Measurements from ENCODE around the gene POLE2. TPM values are rescaled to one million over a fixed set of nuclear protein-coding genes. Genes with fewer than 3 reads are reported as not detected.
"Not testable (repeated sequence)": the region's sequence is repeated elsewhere in the genome, so short reads cannot be mapped to it uniquely, and the experiment has no call there.

POLE2 gene
- total RNA-seq, 1 donor from 2014 or later = 0.69 TPM

- no peak overlapping the region for H3K27ac ChIP-seq (replicated peaks)
- no peaks in the 10 kb centered on the region for H3K9me3 ChIP-seq (replicated peaks)
- intact Hi-C loops (cut with micrococcal nuclease) = no loop called here
- peaks cover 57% of the 10 kb centered on the region for H3K4me1 ChIP-seq
- H3K36me3 ChIP-seq = peaks cover 31% of the 10 kb centered on the region
- no peak overlapping the region for H3K4me3 ChIP-seq
- DNase-seq = no peak
- TF ChIP-seq, protein P1, sequence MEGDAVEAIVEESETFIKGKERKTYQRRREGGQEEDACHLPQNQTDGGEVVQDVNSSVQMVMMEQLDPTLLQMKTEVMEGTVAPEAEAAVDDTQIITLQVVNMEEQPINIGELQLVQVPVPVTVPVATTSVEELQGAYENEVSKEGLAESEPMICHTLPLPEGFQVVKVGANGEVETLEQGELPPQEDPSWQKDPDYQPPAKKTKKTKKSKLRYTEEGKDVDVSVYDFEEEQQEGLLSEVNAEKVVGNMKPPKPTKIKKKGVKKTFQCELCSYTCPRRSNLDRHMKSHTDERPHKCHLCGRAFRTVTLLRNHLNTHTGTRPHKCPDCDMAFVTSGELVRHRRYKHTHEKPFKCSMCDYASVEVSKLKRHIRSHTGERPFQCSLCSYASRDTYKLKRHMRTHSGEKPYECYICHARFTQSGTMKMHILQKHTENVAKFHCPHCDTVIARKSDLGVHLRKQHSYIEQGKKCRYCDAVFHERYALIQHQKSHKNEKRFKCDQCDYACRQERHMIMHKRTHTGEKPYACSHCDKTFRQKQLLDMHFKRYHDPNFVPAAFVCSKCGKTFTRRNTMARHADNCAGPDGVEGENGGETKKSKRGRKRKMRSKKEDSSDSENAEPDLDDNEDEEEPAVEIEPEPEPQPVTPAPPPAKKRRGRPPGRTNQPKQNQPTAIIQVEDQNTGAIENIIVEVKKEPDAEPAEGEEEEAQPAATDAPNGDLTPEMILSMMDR (IDR thresholded peaks at IDR 0.05; ENCODE audit: borderline replicate concordance) = no peak
- H3K27me3 ChIP-seq (ENCODE audit: low read depth) = no peaks in the 10 kb centered on the region
Observed at GRCh38 chr14:49623387-49623786, 64.6 kb downstream of the POLE2 start.

GRCh38 chr14:49622022-49622607 lies 65.9 kb downstream of the POLE2 start:
- intact Hi-C loops (cut with micrococcal nuclease) = no loop called here
- H3K27ac ChIP-seq (replicated peaks) = no peak overlapping the region

GRCh38 chr14:49621114-49621881 lies 66.7 kb downstream of the POLE2 start:
- peaks cover 26% of the 10 kb centered on the region for H3K36me3 ChIP-seq
- no peaks in the 10 kb centered on the region for H3K27me3 ChIP-seq (ENCODE audit: low read depth)
- H3K4me3 ChIP-seq = peak overlapping the region; percentile 84
- intact Hi-C loops (cut with micrococcal nuclease) = loop anchor here (2.0 kb wide), 1 partner anchor 34 kb away; the partner anchor contains the start of gene RPS29
- TF ChIP-seq, protein P1 (IDR thresholded peaks at IDR 0.05; ENCODE audit: borderline replicate concordance) = no peak
- no peaks in the 10 kb centered on the region for H3K9me3 ChIP-seq (replicated peaks)
- peak overlapping the region; percentile 95 for H3K27ac ChIP-seq (replicated peaks)
- peak; percentile 71 for DNase-seq
- H3K4me1 ChIP-seq = peaks cover 60% of the 10 kb centered on the region

More at GRCh38 chr14:49622022-49622607, 65.9 kb downstream of the POLE2 start:
- H3K36me3 ChIP-seq = peaks cover 34% of the 10 kb centered on the region
- no peaks in the 10 kb centered on the region for H3K27me3 ChIP-seq (ENCODE audit: low read depth)
- no peaks in the 10 kb centered on the region for H3K9me3 ChIP-seq (replicated peaks)
- peak overlapping the region; percentile 84 for H3K4me3 ChIP-seq
- peaks cover 60% of the 10 kb centered on the region for H3K4me1 ChIP-seq
- TF ChIP-seq, protein P1 (IDR thresholded peaks at IDR 0.05; ENCODE audit: borderline replicate concordance) = no peak
- no peak for DNase-seq

DNA sequence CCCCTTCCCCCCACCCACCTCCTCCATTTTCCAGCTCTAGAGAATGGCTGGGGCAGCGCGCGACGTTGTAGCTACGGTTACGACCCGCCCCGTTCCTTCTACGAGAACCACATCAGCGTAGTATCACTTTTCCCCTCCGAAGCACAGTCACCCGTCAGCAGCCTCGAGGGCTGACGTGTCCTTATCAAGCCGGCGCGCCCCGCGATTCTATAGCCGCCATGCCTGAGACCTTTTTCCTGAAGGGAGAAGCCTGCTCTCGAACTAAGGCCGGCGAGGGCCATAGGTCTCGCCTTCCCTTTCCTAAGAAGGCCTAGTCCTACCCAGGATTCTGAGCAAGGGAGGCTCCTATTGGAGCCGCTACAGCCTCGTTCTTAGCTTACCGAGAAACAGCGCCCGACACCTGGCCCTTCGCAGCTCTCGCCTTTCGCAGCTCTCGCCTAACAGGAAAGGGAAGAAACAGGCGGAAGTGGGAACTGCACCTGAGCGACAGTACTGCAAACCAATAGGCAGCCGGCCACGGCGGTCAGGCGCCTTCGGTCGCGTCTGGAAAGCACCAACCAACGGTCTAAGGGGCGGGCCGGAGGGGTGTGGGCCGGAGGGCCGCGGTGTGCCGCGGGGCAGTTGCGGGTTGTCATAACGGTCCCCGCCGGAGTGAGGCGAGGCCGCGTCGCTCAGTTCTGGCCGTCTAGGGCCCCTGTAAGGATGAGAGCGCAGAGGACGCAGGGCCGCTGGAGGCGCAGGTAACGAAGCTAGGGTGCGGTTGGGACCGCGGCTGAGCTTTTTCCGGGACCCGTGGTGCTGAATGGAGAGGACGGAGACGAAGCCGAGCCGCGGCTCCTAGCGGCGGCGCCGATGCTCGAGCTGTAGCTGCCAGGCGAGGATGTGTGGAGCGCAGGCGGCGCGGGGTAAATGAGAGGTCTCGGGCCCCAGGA lies 67.6 kb downstream of the POLE2 start, which contains the start of the genes MGAT2 and RPL36AL:
Gene MGAT2 (plus strand): TSS at position 618 of the 932 bp plus-strand sequence. CDS start 470 bp downstream, outside the sequence.
Gene RPL36AL (minus strand): TSS at position 445 of the 932 bp plus-strand sequence. CDS start 1,522 bp downstream, outside the sequence.
- H3K27me3 ChIP-seq (ENCODE audit: low read depth) = no peaks in the 10 kb centered on the region
- peak within 1 kb of the TSS; percentile 84 for H3K4me3 ChIP-seq
- peak; percentile 99 for DNase-seq
- H3K36me3 ChIP-seq = peaks cover 22% of the 10 kb centered on the region
- H3K4me1 ChIP-seq = peaks cover 60% of the 10 kb centered on the region
- intact Hi-C loops (cut with micrococcal nuclease) = loop anchor here (2.0 kb wide), 1 partner anchor 34 kb away; the partner anchor contains the start of gene RPS29
- peak within 1 kb of the TSS; percentile 95 for H3K27ac ChIP-seq (replicated peaks)
- TF ChIP-seq, protein P1 (IDR thresholded peaks at IDR 0.05; ENCODE audit: borderline replicate concordance) = peak; percentile 49
- no peaks in the 10 kb centered on the region for H3K9me3 ChIP-seq (replicated peaks)

GRCh38 chr14:49619730-49620129 lies 68.3 kb downstream of the POLE2 start:
- intact Hi-C loops (cut with micrococcal nuclease) = loop anchor here (2.0 kb wide), 1 partner anchor 33 kb away; the partner anchor contains the start of gene RPS29
- TF ChIP-seq, protein P1 (IDR thresholded peaks at IDR 0.05; ENCODE audit: borderline replicate concordance) = no peak
- peaks cover 22% of the 10 kb centered on the region for H3K36me3 ChIP-seq
- H3K27me3 ChIP-seq (ENCODE audit: low read depth) = no peaks in the 10 kb centered on the region
- DNase-seq = no peak
- peak overlapping the region; percentile 84 for H3K4me3 ChIP-seq
- H3K9me3 ChIP-seq (replicated peaks) = no peaks in the 10 kb centered on the region
- H3K27ac ChIP-seq (replicated peaks) = peak overlapping the region; percentile 95
- peaks cover 60% of the 10 kb centered on the region for H3K4me1 ChIP-seq

- H3K27ac ChIP-seq (replicated peaks) = peak overlapping the region; percentile 95
- peak overlapping the region; percentile 84 for H3K4me3 ChIP-seq
- H3K4me1 ChIP-seq = peaks cover 60% of the 10 kb centered on the region
- intact Hi-C loops (cut with micrococcal nuclease); H3K9me3 ChIP-seq (replicated peaks); DNase-seq; H3K27me3 ChIP-seq (ENCODE audit: low read depth): not testable (repeated sequence)
- H3K36me3 ChIP-seq = peaks cover 22% of the 10 kb centered on the region
Observed at GRCh38 chr14:49619273-49619672, 68.7 kb downstream of the POLE2 start.

Measured in left ventricle myocardium inferior (tissue), 1 donor.